Measurements from ENCODE around the gene SPDYC. TPM values are rescaled to one million over a fixed set of nuclear protein-coding genes. Genes with fewer than 3 reads are reported as not detected.

Gene SPDYC
- total and polyA plus RNA-seq, 2 of the 13 experiments (the other 11 are each of a cell fraction or from before 2014, with no cell fraction given): 0.15 to 0.33 TPM

GRCh38 chr11:65165410-65166317 is 4.4 kb upstream of the SPDYC start (continued):
- TF ChIP-seq CERS6 (CRISPR knock-in tag; IDR thresholded peaks at IDR 0.05): no peak
- no peak for TF ChIP-seq PRDM4 (CRISPR knock-in tag; IDR thresholded peaks at IDR 0.05; ENCODE audit: borderline replicate concordance)
- no peak for TF ChIP-seq SMYD3 (CRISPR knock-in tag; IDR thresholded peaks at IDR 0.05)
- TF ChIP-seq ZBTB20 (CRISPR knock-in tag; IDR thresholded peaks at IDR 0.05; ENCODE audit: borderline replicate concordance, low read depth): peak; percentile 92
- TF ChIP-seq FOXO4 (CRISPR knock-in tag; conservative IDR thresholded peaks at IDR 0.05): no peak
- no peak for TF ChIP-seq ETS1 (CRISPR knock-in tag; IDR thresholded peaks at IDR 0.05)
- no peak for TF ChIP-seq NFRKB (IDR thresholded peaks at IDR 0.05)
- TF ChIP-seq NKX3-1 (CRISPR knock-in tag; IDR thresholded peaks at IDR 0.05): no peak
- no peak for TF ChIP-seq ZNF468 (CRISPR knock-in tag; IDR thresholded peaks at IDR 0.05)
- peak; percentile 67 for TF ChIP-seq ZFY (CRISPR knock-in tag; IDR thresholded peaks at IDR 0.05)
- peak; percentile 60; the same call in 1 of the 2 replicates for TF ChIP-seq MIXL1 (CRISPR knock-in tag; IDR thresholded peaks at IDR 0.05)
- TF ChIP-seq ZNF879 (CRISPR knock-in tag; IDR thresholded peaks at IDR 0.05): no peak
- no peak for TF ChIP-seq ZNF740 (CRISPR knock-in tag; IDR thresholded peaks at IDR 0.05)
- TF ChIP-seq E2F5 (CRISPR knock-in tag; conservative IDR thresholded peaks at IDR 0.05): no peak
- TF ChIP-seq ZNF160 (CRISPR knock-in tag; IDR thresholded peaks at IDR 0.05): no peak
- TF ChIP-seq ZNF615 (CRISPR knock-in tag; IDR thresholded peaks at IDR 0.05; ENCODE audit: borderline replicate concordance): 0 out of 2 replicates have a peak, but pooled peaks have one; percentile 21
- TF ChIP-seq RBFOX2 (IDR thresholded peaks at IDR 0.05; ENCODE audit: low read depth, low read length): no peak; the same call in 1 of the 2 replicates
- TF ChIP-seq MTF2 (CRISPR knock-in tag; IDR thresholded peaks at IDR 0.05; ENCODE audit: borderline replicate concordance): no peak
- peak in 1 of 2 experiments; percentile 79; a peak in 2 of 4 replicates for TF ChIP-seq EP300 (IDR thresholded peaks at IDR 0.05; ENCODE audit: low read depth in 2 of 2, low read length in 2 of 2)
- 0 out of 2 replicates have a peak, but pooled peaks have one; percentile 34 for TF ChIP-seq EP300 (CRISPR knock-in tag; IDR thresholded peaks at IDR 0.05; ENCODE audit: borderline replicate concordance)
- TF ChIP-seq SP5 (CRISPR knock-in tag; IDR thresholded peaks at IDR 0.05; ENCODE audit: borderline replicate concordance, low read depth): no peak
- TF ChIP-seq ZNF264 (CRISPR knock-in tag; IDR thresholded peaks at IDR 0.05): 0 out of 2 replicates have a peak, but pooled peaks have one; percentile 39

Measured in HepG2 (cell line).